Tibial nerve (tissue), 4 donors: Measurements from ENCODE around the gene GASK1A.

Experiments
- CTCF ChIP-seq, 5 experiments: fragments of 200-600 bp in 3 of 5; fragments of 450-650 bp in 2 of 5; sonication (generic) in 3 of 5; IDR thresholded peaks; one replicate each; pipeline ENCODE4 v1.5.1; 2016 to 2019; ENCODE audit warnings: antibody characterized with exemption in 5 of 5, mild to moderate bottlenecking in 3 of 5, moderate library complexity in 2 of 5
- EP300 ChIP-seq, 2 donors: sonication (generic); formaldehyde crosslinking; IDR thresholded peaks; one replicate each; pipeline ENCODE4 v1.6.1; 2017; ENCODE audit warnings: antibody characterized with exemption in 2 of 2, mild to moderate bottlenecking in 1 of 2
- POLR2A ChIP-seq, 2 donors: fragments of 450-650 bp; IDR thresholded peaks; one replicate each; pipeline ENCODE4 v1.6.1; 2017; ENCODE audit warnings: antibody characterized with exemption in 2 of 2, mild to moderate bottlenecking in 2 of 2, moderate library complexity in 2 of 2

DNA sequence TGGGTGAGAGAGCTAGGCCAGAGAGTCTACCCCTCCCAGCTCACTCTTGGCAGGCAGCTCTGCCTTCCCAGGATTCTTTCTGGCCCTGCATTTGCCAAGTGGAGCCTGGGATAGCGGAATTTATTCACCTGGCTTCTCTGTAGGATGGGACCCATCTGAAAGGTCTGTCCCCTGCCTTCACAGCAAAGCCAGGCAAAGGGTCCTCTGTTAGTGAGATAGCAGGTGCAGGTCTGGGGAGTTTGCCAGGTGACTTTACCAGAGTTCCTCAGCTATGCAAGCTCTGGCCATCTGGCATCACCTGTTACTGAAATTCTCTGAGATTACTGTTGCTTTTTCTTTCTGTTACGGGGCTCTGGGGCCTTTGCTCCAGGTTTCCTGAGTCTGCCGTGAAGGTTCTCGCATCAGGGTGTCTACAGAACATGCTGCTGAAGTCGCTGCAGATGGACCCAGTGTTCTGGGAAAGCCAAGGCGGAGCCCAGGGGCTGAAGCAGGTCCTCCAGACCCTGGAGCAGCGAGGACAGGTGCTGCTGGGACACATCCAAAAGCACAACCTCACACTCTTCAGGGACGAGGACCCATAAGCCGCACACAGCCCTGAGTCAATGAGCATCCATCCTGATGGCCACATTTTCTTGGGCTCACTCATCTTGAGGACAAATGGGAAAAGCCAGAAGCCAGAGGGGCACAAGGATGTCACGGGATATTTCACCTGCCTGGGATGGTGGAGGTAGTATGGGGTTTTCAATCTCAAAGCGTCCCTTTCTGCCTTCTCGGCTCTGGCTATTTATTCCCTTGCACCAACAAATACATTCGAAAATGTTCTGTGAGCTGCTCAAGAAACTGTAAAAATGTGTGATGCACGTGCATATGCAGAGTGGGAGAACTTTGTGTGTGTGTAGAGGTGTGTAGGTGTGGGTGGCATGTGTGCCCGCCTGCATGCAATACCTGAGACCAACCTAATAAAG is 77.0 kb downstream of the GASK1A start:
- TF ChIP-seq CTCF (IDR thresholded peaks at IDR 0.05) (no peak), EP300 (IDR thresholded peaks at IDR 0.05) (no peak), POLR2A (IDR thresholded peaks at IDR 0.05) (no peak)
